A673 (cell line): ENCODE data around the gene SLC2A14. TPM values are rescaled to one million over a fixed set of nuclear protein-coding genes. Genes with fewer than 3 reads are reported as not detected.

Source experiments
- BruUV-seq: library from RNA; stranded (reverse); fragments of 400-500 nt; replicated peaks from 2 replicates; lab custom pipeline; 2021; lab: Mats Ljungman, UMichigan
- CTCF ChIA-PET: fragments of 300-600 bp; sonication (Branson Sonifier 250); formaldehyde crosslinking; loops from one replicate; lab custom pipeline; 2022; ENCODE audit warnings: antibody characterized with exemption; lab: Charles Lee
- POLR2A ChIA-PET: fragments of 300-600 bp; sonication (Branson Sonifier 250); formaldehyde crosslinking; loops from one replicate; lab custom pipeline; 2022; ENCODE audit warnings: antibody characterized with exemption; ENCODE audit not compliant: low non-redundant PET; lab: Charles Lee
- DNase-seq: peaks from one replicate; pipeline ENCODE4 v3.0.0-alpha.2; 2015; ENCODE audit warnings: low spot score
- H3K27ac ChIP-seq: fragments of 200-600 bp; sonication (generic); 2 replicates; pipeline ENCODE4 v1.5.1; 2016; ENCODE audit warnings: mixed run types, low read depth, mild to moderate bottlenecking, mixed read lengths, antibody characterized with exemption, low read length; ENCODE audit not compliant: poor library complexity, severe bottlenecking
- H3K27me3 ChIP-seq: fragments of 200-600 bp; sonication (generic); replicated peaks from 2 replicates; pipeline ENCODE4 v1.6.1; 2017; ENCODE audit warnings: mixed run types, low read depth, mild to moderate bottlenecking, mixed read lengths, antibody characterized with exemption, low read length; ENCODE audit not compliant: insufficient read depth, poor library complexity
- H3K36me3 ChIP-seq: fragments of 200-600 bp; sonication (generic); 2 replicates; pipeline ENCODE4 v1.6.1; 2016; ENCODE audit warnings: mixed run types, mild to moderate bottlenecking, mixed read lengths, antibody characterized with exemption, low read length; ENCODE audit not compliant: insufficient read depth, poor library complexity, severe bottlenecking
- H3K4me1 ChIP-seq: fragments of 200-600 bp; sonication (generic); 2 replicates; pipeline ENCODE4 v1.6.1; 2017; ENCODE audit warnings: mixed run types, mild to moderate bottlenecking, mixed read lengths, antibody characterized with exemption, low read length; ENCODE audit not compliant: insufficient read depth, poor library complexity, severe bottlenecking
- H3K4me3 ChIP-seq: fragments of 200-600 bp; sonication (generic); 2 replicates; pipeline ENCODE4 v1.5.1; 2016; ENCODE audit warnings: low read depth, mixed run types, mild to moderate bottlenecking, mixed read lengths, low read length; ENCODE audit not compliant: poor library complexity, severe bottlenecking
- H3K9me3 ChIP-seq: fragments of 200-600 bp; sonication (generic); 2 replicates; pipeline ENCODE4 v1.6.1; 2016; ENCODE audit warnings: mixed run types, low read depth, mild to moderate bottlenecking, mixed read lengths, antibody characterized with exemption, low read length; ENCODE audit not compliant: poor library complexity, severe bottlenecking
- CTCF ChIP-seq: fragments of 300-800, 200-600 bp; sonication (generic); conservative IDR thresholded peaks from 2 replicates; pipeline ENCODE4 v1.5.1; 2017; ENCODE audit warnings: low read depth, mild to moderate bottlenecking, antibody characterized with exemption, low read length, moderate library complexity, mixed read lengths
- EZH2 ChIP-seq: fragments of 200-600 bp; sonication (generic); IDR thresholded peaks from 2 replicates; pipeline ENCODE4 v1.6.1; 2017; ENCODE audit warnings: borderline replicate concordance, low read depth, mild to moderate bottlenecking, mixed read lengths, antibody characterized with exemption, low read length; ENCODE audit not compliant: poor library complexity, severe bottlenecking
- intact Hi-C: fragments of 100-400 bp; cut with micrococcal nuclease; formaldehyde crosslinking; loops from one replicate; pipeline ENCODE4 v1.10.0; 2022; ENCODE audit not compliant: unreplicated experiment
- total RNA-seq: library from RNA; stranded (reverse); gene quantifications from 2 replicates; pipeline ENCODE4 v1.2.3, GENCODE V29; 2021

The SLC2A14 gene
- total RNA-seq, 1 experiment from 2014 or later: 0.09 TPM

DNA sequence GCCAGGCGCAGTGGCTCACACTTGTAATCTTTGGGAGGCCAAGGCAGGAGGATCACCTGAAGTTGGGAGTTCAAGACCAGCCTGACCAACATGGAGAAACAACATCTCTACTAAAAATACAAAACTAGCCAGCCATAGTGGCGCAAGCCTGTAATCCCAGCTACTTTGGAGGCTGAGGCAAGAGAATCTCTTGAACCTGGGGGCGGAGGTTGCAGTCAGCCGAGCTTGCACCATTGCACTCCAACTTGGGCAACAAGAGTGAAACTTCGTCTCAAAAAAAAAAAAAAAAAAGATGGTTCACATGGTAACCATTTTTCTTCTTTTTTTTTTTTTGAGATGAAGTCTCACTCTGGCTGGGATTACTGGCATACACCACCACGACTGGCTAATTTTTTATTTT lies 35.3 kb downstream of the SLC2A14 start:
- ChIA-PET POLR2A (no interaction called here), CTCF (interaction anchor here (0.6 kb wide), 1 partner anchor 83 kb away, joined by 3 read pairs; no protein-coding TSS in a partner anchor)
- Histone ChIP-seq H3K27me3 (no peaks in the 10 kb centered on the region), H3K27ac (no peak overlapping the region), H3K4me3 (no peak overlapping the region), H3K36me3 (no peaks in the 10 kb centered on the region), H3K9me3 (no peaks in the 10 kb centered on the region), H3K4me1 (peaks cover 3% of the 10 kb centered on the region)
- no peak for DNase-seq
- intact Hi-C loops: no loop called here
- no TSS peak for BruUV-seq
- TF ChIP-seq EZH2 (no peak), CTCF (no peak)

DNA sequence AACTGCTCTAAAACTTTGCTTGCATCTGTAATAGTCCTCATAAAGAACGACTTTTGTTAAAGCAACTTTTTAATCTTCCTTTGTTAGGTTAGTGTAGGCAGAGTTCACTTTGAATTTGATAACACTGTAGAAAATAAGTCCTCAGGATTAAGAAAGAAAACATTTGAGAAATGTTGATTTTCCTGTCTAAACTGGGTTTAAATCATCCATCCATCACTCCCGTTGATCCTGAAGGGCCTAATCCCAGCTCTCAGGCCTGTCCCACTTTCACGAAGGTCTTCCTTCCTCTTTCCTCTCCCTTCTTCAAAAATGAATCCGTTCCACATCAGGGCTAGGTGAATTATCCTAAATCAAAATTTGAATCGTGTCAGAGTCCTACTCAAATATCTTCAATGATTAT lies 36.9 kb downstream of the SLC2A14 start:
- Histone ChIP-seq H3K4me1 (peaks cover 5% of the 10 kb centered on the region), H3K27ac (no peak overlapping the region), H3K9me3 (no peaks in the 10 kb centered on the region), H3K4me3 (no peak overlapping the region), H3K36me3 (no peaks in the 10 kb centered on the region), H3K27me3 (no peaks in the 10 kb centered on the region)
- TF ChIP-seq EZH2 (no peak), CTCF (no peak)
- intact Hi-C loops: no loop called here
- ChIA-PET POLR2A (no interaction called here), CTCF (no interaction called here)
- no peak for DNase-seq
- no TSS peak for BruUV-seq

- ChIA-PET POLR2A (no interaction called here), CTCF (interaction anchor here (0.6 kb wide), 1 partner anchor 101 kb away, joined by 3 read pairs; no protein-coding TSS in a partner anchor)
- Histone ChIP-seq H3K27me3 (no peaks in the 10 kb centered on the region), H3K4me3 (no peak overlapping the region), H3K36me3 (no peaks in the 10 kb centered on the region), H3K9me3 (no peaks in the 10 kb centered on the region), H3K4me1 (peaks cover 5% of the 10 kb centered on the region), H3K27ac (no peak overlapping the region)
- no peak for DNase-seq
- BruUV-seq: no TSS peak
- TF ChIP-seq CTCF: no peak
- TF ChIP-seq EZH2: no peak
- intact Hi-C loops: no loop called here
Measured at GRCh38 chr12:7835116-7835515, 37.6 kb downstream of the SLC2A14 start.
